Activated CD4-positive, alpha-beta T cell treated with anti-CD3 and anti-CD28 coated beads, Interleukin-2, amount 50 U/mL, for 4 hours (primary cell): Measurements from ENCODE around the gene PCGF2.

ENCODE experiments used
- DNase-seq, 2 experiments: peaks; one replicate each; pipeline ENCODE4 v3.0.0-alpha.2; 2020

PCGF2 gene

DNA sequence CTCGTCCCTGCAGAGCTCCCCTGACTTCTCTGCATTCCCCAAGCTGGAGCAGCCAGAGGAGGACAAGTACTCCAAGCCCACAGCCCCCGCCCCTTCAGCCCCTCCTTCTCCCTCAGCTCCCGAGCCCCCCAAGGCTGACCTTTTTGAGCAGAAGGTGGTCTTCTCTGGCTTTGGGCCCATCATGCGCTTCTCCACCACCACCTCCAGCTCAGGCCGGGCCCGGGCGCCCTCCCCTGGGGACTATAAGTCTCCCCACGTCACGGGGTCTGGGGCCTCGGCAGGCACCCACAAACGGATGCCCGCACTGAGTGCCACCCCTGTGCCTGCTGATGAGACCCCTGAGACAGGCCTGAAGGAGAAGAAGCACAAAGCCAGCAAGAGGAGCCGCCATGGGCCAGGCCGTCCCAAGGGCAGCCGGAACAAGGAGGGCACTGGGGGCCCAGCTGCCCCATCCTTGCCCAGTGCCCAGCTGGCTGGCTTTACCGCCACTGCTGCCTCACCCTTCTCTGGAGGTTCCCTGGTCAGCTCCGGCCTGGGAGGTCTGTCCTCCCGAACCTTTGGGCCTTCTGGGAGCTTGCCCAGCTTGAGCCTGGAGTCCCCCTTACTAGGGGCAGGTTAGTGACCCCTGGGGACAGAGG is 31.6 kb downstream of the PCGF2 start:
- DNase-seq: no peak

- no peak for DNase-seq
These were observed 32.8 kb downstream of the PCGF2 start for GRCh38 chr17:38715216-38715943.

DNA sequence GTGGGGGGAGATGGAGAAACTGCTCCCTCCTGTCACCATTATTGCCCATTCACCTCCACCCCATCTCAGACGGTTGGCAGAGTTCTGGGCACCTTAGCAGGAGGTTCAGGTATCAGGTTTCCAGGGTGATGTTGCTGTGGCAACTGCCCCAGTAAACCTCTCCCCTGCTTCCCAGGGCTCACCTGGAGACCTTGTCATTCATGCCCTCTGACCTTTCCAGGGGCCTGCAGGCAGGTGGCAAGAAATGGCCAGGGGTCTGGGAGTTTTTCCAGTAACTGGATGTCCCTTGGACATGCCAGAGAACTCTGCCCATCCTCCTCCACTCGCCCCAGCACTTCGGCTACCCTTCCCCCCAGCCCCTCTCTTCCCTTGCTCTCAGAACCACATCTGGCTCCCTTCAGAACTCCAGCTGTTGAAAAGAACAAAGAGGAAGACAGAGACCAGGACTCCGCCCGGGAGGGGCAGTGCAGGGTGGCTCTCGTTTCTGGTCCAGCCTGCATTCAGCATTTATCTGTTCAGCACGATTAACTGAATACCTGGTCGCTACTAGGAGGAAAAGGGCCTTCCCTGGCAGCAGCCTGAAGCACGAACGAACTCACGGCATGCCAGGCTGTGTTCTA is 34.6 kb downstream of the PCGF2 start:
- DNase-seq: no peak

- DNase-seq: no peak
These were observed 35.5 kb downstream of the PCGF2 start for GRCh38 chr17:38712593-38712992.

GRCh38 chr17:38711792-38712571 is 36.2 kb downstream of the PCGF2 start:
- no peak for DNase-seq

- no peak for DNase-seq
These were observed 37.2 kb downstream of the PCGF2 start for GRCh38 chr17:38710985-38711384.

DNA sequence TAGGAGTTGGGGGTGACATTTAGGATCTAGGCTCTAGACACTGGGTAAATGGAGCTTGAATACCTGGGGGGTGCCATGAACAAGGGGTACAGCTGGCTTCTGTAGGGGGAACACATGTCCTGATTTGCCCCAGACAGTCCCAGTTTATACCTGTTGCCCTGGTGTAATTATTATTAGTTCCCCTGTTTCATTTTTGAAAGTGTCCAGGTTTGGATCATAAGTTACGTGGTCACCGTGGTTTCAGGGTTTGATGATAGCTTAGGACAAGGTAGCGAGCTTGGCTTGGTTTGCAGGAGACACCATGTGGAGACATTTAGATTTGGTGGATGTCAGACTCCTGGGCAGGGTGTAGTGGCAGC is 37.6 kb downstream of the PCGF2 start:
- no peak for DNase-seq

GRCh38 chr17:38709864-38710603 is 38.1 kb downstream of the PCGF2 start:
- no peak for DNase-seq

DNA sequence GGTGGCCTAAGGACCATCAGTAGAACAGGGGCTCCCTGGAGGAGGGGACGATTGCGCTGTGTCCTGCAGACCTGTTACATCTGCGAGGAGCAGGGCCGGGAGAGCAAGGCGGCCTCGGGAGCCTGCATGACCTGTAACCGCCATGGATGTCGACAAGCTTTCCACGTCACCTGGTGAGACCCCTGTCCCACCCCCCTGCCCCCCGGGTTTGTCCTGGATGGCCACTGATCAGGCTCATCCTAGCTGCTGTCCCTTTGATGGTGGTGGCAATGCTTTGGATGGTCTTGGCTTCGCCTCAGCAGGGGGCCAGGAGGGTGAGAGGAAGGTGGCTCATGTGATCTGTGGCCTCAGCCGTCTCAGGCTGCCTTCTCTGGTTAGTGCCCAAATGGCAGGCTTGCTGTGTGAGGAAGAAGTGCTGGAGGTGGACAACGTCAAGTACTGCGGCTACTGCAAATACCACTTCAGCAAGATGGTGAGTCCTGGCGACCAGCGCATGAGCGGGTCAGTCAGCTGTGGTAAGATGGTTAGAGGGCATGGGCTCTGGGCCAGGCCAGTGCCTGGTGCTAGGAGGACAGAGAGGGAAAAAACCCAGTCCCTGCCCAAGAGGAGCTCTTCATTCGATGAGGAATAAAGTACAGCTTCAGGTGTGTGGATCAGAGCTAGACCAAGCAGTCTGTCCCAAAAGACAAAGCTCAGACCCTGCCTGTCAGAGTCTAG is 38.9 kb downstream of the PCGF2 start:
- no peak for DNase-seq

- no peak for DNase-seq
These were observed 40.3 kb downstream of the PCGF2 start for GRCh38 chr17:38707678-38708351.

DNA sequence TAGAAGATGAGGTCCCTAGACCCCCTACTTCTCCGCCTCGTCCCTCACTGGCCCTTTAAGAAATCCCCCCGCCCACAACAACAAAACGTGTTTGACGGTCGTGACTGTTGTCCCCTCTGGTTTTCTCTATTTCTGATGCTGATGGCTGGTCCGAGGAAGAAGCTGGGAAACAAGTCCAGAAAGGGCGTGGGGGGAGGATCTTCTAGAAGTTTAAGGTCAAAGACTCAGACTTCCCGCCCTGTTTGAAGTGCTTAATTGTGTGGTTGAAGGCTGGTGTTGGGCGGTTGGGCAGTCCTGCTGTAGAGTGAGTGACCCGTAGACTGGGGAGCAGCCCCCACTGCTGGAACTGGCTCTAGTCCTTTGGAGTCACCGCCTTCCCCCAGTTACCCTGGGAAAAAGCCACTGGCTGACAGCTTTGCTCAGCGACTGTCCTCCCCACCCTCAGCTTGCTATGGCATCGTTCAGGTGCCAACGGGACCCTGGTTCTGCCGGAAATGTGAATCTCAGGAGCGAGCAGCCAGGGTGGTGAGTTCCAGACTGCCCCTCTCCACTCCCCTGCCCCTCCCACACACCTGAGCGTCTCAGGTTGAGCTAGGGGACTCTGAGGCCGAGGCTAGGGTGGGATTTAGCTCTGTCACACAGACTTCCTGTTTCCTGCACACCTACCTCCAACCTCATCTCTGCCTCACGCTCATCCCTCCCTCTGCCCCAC is 41.5 kb downstream of the PCGF2 start:
- DNase-seq: peak; percentile 38 to 52

DNA sequence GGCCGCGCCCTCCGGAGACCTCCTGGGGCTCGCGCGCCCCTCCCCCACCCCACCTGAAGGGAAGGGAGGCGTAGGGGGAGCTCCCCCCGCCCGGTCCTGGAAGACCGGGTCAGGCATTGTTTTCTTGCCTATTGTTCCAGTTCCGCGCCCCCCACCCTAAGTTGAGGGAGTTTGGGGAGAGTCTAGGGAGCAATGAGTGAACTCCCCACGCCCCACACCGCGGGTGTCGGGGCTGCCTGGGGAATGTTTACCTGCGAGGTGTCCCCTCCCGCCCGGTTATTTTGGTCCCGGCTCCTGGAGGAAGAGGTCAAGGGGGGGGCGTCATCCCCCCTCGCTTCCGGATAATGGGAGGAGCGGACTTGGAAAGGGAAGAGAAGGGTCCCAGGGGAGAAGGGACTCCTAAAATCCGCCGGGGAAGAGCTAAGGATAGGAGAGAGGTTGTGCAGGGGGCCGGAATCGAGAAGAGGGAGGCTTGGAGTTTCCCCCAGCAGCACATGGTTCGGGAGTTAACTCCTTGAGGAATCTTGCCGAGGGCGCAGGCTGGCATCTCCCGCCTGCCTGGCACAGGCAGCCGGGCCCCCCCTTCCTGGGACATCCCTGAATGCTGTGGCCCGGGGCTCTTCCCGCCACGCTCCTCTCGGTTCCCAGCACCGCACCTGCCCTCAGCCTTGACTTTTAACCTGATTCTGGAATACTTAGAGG is 42.2 kb downstream of the PCGF2 start:
- DNase-seq: peak in 1 of 2 experiments; percentile 35

DNA sequence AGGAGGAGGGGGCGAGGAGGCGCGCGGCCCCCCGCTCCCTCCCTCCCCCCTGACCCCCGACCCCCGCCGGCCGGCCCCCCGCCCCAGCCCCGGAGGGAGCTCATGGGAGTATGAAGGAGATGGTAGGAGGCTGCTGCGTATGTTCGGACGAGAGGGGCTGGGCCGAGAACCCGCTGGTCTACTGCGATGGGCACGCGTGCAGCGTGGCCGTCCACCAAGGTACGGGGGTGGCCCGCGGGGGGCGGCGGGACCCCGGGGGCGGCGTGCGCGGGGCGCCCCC is 42.7 kb downstream of the PCGF2 start:
- no peak for DNase-seq

DNA sequence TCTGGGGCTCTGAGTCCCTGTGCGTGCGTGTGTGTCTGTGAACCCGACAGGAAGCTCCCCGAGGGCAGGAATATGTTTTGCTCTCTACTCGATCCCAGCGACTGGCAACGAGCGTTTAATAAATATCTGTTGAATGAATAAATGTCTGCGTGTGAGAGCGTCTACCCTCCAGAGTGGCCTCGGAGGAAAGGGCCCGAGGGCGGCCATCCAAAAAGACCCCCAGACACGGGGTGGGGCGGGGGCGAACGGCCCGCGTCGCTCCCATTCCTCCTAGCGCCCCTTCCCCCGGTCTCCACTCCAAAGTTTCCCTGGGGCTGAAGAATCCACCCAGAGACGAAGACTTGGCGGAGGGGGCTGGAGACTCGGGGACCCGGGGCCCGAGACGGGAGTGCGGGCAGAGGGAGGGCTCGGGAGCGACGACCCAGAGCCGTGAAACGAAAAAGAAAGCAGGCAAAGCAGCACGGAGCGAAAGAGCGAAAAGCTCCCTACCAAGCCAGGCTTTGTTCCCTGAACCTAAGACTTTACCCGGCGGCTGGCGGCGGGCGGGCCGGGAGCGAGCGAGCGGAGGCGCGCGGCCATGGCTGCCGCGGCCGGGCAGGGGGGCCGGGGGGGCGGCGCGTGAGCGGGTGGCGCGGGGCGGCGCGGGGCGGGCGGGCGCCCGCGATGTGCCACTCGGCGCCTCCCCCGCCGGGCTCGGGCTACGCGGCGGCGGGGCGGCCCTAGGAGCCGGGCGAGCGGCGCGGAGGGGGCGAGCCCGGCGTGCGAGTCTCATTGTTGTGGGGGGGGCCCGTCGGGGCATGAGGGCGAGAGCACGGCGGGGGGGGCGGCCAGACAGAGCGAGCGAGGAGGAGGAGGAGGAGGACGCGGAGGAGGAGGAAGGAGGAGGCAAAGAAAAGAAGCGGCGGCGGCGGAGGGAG is 43.3 kb downstream of the PCGF2 start, which contains the start of gene MLLT6:
MLLT6 (plus strand) TSS at position 668 of the 917 bp plus-strand sequence. CDS start 360 bp downstream, outside the sequence.
- peak; percentile 84 to 90 for DNase-seq

DNA sequence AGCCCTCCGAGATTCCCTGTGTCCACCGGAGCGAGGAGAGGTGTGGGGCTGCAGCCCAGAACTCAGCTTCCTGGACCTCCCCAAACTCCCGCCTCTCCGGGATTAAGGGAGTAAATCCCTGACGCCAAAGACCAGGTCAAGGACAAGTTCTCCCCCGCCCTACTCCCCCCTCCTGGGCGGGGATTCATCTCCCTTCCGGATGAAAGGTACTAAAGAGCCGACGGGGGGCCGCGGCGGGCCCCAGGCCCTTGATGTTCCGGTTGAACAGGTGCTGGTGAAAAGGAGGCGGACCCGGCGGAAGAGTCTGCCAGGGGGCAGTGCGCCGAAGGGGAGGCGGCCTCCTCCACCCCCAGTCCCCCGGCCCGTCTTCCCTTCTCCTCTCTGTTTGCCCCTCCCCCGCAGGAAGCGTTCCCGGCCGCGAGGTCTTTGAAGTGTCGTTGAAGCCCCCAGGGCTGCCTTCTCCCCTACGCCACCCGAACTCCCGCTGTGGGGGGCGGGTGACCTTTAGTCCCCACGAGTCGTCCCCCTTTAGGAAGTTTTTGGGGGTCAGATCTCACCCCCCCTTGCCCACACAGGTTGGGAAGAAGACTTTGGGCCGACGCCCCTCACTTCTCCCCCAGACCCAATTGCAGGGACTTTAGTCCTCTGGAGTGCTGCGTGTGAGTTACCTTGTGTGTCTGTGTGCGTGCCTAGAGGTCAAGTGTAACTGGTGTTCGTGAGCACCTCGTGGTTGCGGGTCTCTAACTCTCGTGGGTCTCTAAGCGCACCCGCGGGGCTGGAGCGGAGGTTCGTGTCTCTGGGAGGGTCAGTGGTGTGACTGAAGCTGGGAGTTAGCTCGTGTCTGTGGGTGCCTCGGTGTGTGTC is 44.2 kb downstream of the PCGF2 start:
- peak; percentile 79 to 84 for DNase-seq

DNA sequence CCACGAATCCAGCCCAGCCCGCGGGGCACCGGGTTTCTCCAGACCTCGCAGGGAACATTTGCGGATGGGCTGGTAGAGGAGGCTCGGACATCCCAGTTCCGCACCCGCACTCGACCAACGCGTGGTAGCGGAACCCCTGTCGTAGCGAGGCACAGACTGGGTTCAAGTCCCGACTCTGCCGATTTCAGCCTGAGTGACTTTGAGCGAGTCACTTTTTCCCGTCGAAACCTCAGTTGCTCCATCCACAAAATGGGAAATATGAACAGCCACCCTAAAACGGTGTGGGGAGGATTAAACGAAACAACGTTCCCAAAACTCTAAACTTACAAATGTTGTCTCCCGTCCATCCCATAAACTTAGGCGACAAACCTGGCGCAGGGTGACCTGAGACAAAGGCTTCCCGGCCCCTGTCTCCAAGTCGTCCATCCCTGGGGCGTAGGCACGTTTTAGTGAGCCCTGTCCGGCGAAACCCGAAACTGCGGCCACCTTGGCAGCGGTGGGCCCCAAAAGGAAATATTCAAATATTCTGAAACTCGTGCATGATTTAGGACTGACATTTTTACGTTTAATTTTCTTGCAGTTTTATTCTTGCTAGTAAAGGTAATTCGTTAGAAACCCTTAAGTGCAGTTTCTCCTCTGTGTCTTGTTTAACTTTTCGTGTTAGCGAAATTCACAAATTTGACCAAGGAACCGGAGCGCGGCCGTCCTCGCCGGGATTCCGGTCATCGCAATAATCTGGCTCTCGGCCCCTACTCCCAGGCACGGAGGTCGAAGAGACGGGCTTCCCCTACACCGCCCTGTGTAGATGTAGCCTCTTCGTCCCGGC is 45.0 kb downstream of the PCGF2 start:
- peak; percentile 32 to 39 for DNase-seq
